ENCODE results near the gene PRKCE.
"Not testable (repeated sequence)": the region's sequence is repeated elsewhere in the genome, so short reads cannot be mapped to it uniquely, and the experiment has no call there.

The PRKCE gene

DNA sequence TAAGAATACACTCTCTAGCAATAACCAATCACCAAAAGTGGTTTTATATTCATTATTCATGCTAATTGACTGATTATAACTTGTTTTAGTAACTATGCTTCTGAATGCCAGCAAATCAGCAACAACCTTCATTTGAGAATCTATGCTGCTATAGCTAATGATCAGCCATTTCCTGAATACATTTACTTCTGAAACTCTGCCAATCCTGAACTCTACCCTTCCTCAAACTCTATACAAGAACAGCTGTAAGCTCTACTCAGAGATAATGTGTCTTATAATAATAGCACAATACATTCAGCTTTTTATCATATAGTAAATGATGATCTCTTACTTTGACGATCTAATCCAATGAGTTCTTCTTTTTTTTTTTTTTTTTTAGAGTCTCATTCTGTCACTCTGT is 560.0 kb downstream of the PRKCE start:
- no peak overlapping the region for H3K4me3 ChIP-seq (ENCODE audit: low read depth, low read length)
- TF ChIP-seq, protein P1, sequence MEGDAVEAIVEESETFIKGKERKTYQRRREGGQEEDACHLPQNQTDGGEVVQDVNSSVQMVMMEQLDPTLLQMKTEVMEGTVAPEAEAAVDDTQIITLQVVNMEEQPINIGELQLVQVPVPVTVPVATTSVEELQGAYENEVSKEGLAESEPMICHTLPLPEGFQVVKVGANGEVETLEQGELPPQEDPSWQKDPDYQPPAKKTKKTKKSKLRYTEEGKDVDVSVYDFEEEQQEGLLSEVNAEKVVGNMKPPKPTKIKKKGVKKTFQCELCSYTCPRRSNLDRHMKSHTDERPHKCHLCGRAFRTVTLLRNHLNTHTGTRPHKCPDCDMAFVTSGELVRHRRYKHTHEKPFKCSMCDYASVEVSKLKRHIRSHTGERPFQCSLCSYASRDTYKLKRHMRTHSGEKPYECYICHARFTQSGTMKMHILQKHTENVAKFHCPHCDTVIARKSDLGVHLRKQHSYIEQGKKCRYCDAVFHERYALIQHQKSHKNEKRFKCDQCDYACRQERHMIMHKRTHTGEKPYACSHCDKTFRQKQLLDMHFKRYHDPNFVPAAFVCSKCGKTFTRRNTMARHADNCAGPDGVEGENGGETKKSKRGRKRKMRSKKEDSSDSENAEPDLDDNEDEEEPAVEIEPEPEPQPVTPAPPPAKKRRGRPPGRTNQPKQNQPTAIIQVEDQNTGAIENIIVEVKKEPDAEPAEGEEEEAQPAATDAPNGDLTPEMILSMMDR (IDR thresholded peaks at IDR 0.05; ENCODE audit: borderline replicate concordance, insufficient read depth, low read depth, low read length): no peak

DNA sequence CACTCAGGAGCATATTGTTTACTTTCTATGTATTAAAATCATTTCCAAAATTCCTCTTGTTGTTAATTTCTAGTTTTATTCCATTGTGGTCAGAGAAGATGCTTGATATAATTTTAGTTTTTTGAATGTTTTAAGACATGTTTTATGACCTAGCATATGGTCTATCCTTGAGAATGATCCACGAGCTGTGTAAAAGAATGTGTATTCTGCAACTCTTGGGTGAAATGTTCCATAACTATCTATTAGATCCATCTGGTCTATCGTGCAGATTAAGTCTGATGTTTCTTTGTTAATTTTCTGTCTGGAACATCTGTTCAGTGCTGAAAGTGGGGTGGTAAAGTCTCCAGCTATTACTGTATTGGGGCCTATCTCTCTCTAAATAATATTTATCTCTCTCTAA is 562.4 kb downstream of the PRKCE start:
- no peak overlapping the region for H3K4me3 ChIP-seq (ENCODE audit: low read depth, low read length)
- TF ChIP-seq, protein P1 (IDR thresholded peaks at IDR 0.05; ENCODE audit: borderline replicate concordance, insufficient read depth, low read depth, low read length): no peak

DNA sequence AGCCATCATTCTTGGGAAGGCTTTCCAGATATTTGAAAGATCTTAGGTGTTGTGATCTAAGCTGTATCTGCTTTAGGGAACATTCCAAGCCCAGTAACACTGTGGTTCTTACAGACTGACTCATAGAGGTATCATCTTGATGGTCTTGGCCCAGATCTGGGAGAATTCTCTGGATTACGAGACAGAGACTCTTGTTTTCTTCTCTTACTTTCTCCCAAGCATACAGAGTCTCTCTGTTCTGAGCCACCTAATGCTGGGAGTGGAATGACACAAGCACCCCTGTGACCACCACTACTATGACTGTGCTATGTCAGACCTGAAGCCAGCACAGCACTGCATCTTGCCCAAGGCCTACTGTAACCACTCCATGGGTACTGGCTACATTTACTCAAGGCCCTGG is 564.7 kb downstream of the PRKCE start:
- TF ChIP-seq, protein P1 (IDR thresholded peaks at IDR 0.05; ENCODE audit: borderline replicate concordance, insufficient read depth, low read depth, low read length): no peak

DNA sequence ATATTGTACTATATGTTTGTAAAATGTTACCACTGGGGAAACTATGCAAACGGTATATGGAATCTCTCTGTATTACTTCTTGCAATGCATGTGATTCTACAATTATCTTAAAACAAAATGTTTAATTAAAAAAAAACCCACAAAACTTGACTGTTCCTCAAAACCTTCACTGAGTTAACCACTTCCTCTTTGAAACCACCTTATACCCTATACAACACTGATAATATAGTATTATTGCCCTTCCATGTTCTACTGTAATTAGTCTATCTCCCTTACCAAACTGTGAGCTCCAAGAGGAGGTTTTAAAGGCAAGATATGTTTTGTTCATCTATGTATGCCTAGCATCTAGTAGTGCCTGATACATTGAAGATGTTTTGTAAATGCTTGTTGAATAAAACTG is 572.0 kb downstream of the PRKCE start:
- not testable (repeated sequence) for H3K4me3 ChIP-seq (ENCODE audit: low read depth, low read length)

More for the DNA sequence above, 564.7 kb downstream of the PRKCE start:
- no peak overlapping the region for H3K4me3 ChIP-seq (ENCODE audit: low read depth, low read length)

DNA sequence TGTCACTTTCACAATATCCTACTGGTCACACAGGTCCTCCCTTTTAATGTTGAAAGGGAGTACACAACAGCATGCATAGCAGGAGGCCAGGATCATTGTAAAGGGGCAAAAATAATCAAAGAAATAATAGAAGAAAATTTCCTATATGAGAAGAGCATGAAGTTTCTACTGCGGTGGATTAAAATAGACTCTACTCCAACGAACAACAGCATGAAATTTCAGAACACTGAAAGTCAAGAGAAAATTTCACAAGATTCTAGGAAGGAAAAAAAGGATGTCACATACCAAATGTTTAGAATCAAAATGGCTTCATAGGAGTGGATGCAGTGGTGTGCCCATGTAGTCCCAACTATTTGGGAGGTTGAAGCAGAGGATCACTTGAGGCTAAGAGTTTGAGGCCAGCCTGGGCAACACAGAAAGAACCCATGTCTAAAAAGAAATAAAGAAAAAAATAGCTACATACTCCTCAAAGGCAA is 573.7 kb downstream of the PRKCE start:
- no peak overlapping the region for H3K4me3 ChIP-seq (ENCODE audit: low read depth, low read length)
- TF ChIP-seq, protein P1 (IDR thresholded peaks at IDR 0.05; ENCODE audit: borderline replicate concordance, insufficient read depth, low read depth, low read length): no peak

DNA sequence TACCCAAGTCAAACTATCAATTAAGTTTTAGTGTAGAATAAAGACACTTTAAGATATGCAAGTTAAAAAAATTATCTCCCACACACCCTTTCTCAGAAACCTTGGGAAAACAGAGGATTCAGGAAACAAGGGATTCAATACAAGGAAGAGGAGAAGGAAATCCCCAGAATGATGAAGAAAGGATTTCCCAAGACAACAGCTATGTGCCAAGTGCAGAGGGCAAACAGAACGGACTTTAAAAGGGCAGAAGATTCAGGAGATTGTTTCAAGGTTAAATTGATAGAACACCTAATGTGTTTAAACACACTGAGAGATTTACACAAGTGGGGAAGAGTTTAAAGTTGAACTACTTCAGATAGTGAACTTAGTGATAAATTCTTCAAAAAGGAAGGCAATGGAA is 574.3 kb downstream of the PRKCE start:
- H3K4me3 ChIP-seq (ENCODE audit: low read depth, low read length): no peak overlapping the region
- TF ChIP-seq, protein P1 (IDR thresholded peaks at IDR 0.05; ENCODE audit: borderline replicate concordance, insufficient read depth, low read depth, low read length): no peak

DNA sequence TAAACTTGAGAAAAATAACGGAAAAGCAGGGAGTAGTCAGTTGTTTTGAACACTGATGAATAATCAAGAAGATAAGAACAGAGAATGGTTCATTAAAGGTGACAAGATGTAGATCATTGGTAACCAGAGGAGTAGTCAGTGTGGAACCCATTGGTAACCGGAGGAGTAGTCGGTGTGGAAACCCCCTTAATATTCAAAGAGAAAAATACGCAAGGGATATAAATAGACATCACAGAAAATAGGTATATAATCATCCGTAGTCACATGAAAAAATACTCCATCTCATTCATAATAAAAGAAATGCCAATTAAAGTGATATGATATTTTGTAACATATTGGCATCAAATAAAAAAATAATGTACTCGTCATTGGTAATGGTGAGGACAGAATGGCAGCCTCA is 575.1 kb downstream of the PRKCE start:
- TF ChIP-seq, protein P1 (IDR thresholded peaks at IDR 0.05; ENCODE audit: borderline replicate concordance, insufficient read depth, low read depth, low read length): no peak
- H3K4me3 ChIP-seq (ENCODE audit: low read depth, low read length): no peak overlapping the region

DNA sequence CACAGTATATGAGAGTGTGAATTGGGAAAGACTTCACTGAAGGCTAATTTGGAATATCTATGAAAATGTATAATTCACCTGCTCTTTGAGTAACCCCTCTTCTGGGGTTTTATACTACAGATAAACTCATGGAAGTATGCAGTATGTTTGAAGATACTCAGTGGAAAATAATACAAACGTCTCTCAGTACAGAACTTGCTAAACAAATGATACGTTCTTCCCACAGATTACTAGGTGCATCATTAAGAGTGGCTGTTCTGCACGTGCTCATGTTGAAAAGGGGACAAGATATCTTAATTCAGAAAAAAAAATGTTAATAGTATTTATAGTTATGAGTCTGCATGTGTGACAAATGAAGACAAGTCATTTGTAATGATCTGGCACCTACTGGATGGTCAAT is 575.5 kb downstream of the PRKCE start:
- no peak overlapping the region for H3K4me3 ChIP-seq (ENCODE audit: low read depth, low read length)
- TF ChIP-seq, protein P1 (IDR thresholded peaks at IDR 0.05; ENCODE audit: borderline replicate concordance, insufficient read depth, low read depth, low read length): no peak
